ENCODE measurements around the gene HOMER3.

HOMER3 gene

GRCh38 chr19:18900700-18901481 is 40.1 kb downstream of the HOMER3 start:
- DNase-seq: no peak

GRCh38 chr19:18899624-18900560 is 41.1 kb downstream of the HOMER3 start:
- no peak for DNase-seq

GRCh38 chr19:18898607-18899408 is 42.2 kb downstream of the HOMER3 start:
- no peak for DNase-seq

- peak; percentile 61 for DNase-seq
Observed at GRCh38 chr19:18898081-18898606, 42.9 kb downstream of the HOMER3 start.

GRCh38 chr19:18897094-18898029 is 43.7 kb downstream of the HOMER3 start:
- no peak for DNase-seq

- DNase-seq: no peak
Observed at GRCh38 chr19:18896421-18896841, 44.6 kb downstream of the HOMER3 start.

GRCh38 chr19:18895824-18896341 is 45.1 kb downstream of the HOMER3 start, which contains the start of gene CERS1:
Gene CERS1 (minus strand): TSS chr19:18896158. CDS start chr19:18896072, 86 bp downstream.
- DNase-seq: peak; percentile 65

GRCh38 chr19:18895038-18895823 is 45.8 kb downstream of the HOMER3 start:
- peak; percentile 70 for DNase-seq

GRCh38 chr19:18894254-18895037 is 46.6 kb downstream of the HOMER3 start:
- DNase-seq: peak; percentile 89

GRCh38 chr19:18893587-18894253 is 47.3 kb downstream of the HOMER3 start:
- no peak for DNase-seq

GRCh38 chr19:18889949-18890745 is 50.9 kb downstream of the HOMER3 start:
- no peak for DNase-seq

GRCh38 chr19:18886972-18887371 is 54.0 kb downstream of the HOMER3 start:
- DNase-seq: no peak

- DNase-seq: no peak
Observed at GRCh38 chr19:18883526-18884304, 57.3 kb downstream of the HOMER3 start.

GRCh38 chr19:18881491-18881890 is 59.5 kb downstream of the HOMER3 start:
- no peak for DNase-seq

- no peak for DNase-seq
Observed at GRCh38 chr19:18879579-18880373, 61.2 kb downstream of the HOMER3 start.
